Lower leg skin (tissue), 4 donors: ENCODE measurements around the gene ZNF273. TPM values are rescaled to one million over a fixed set of nuclear protein-coding genes. Genes with fewer than 3 reads are reported as not detected.

Experiments used
- DNase-seq, 2 donors: peaks; one replicate each; pipeline ENCODE4 v3.0.0-alpha.2; 2019; ENCODE audit warnings: low spot score in 2 of 2
- H3K4me3 ChIP-seq: fragments of 200-600 bp; sonication (generic); 2 replicates; pipeline ENCODE4 v1.5.1; 2017; ENCODE audit warnings: mild to moderate bottlenecking, low read depth; ENCODE audit not compliant: poor library complexity, severe bottlenecking
- POLR2A ChIP-seq, 2 donors: fragments of 450-650 bp; IDR thresholded peaks; one replicate each; pipeline ENCODE4 v1.6.1; 2016 to 2017; ENCODE audit warnings: antibody characterized with exemption in 2 of 2, mild to moderate bottlenecking in 1 of 2, moderate library complexity in 1 of 2
- whole genome bisulfite sequencing, 2 donors: methylation state at CpG; one replicate each; pipeline ENCODE4 v1.1.5; 2018; 5-methylcytosine and 5-hydroxymethylcytosine counted together
- intact Hi-C: fragments of 100-400 bp; cut with DNase I; formaldehyde crosslinking; loops from one replicate; pipeline ENCODE4 v1.15.0; 2023; ENCODE audit warnings: low total_unique reads
- total RNA-seq, 4 donors: library from RNA; depleted of rRNA; stranded (reverse); fragments of >200 nt; gene quantifications; one replicate each; pipeline ENCODE4 v1.1.0, GENCODE V29; 2016
- TF ChIP-seq, protein P1 (sequence below), 3 donors: fragments of 450-650 bp; IDR thresholded peaks; one replicate each; pipeline ENCODE4 v1.5.1; 2016; ENCODE audit warnings: antibody characterized with exemption in 3 of 3, mild to moderate bottlenecking in 3 of 3, moderate library complexity in 2 of 3

The ZNF273 gene
- total RNA-seq, 4 donors from 2014 or later, result 61.3 to 224 (median 66.3) TPM

DNA sequence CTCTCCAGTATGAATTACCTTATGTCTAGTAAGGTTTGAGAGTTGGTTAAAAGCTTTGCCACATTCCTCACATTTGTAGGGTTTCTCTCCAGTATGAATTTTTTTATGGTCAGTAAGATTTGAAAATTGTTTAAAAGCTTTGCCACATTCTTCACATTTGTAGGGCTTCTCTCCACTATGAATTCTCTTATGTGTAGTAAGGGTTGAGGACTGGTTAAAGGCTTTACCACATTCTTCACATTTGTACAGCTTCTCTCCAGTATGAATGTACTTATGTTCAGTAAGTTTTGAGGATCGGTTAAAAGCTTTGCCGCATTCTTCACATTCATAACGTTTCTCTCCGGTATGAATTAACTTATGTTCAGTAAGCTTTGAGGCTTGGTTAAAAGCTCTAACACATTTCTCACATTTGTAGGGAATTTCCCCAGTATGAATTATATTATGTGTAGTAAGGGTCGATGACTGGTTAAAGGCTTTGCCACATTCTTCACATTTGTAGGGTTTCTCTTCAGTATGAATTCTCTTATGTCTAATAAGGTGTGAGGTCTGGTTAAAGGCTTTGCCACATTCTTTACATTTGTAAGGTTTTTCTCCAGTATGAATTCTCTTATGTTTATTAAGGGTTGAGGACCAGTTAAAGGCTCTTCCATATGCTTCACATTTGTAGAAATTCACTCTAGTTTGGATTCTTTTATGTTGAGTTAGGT is 75.6 kb downstream of the ZNF273 start:
- H3K4me3 ChIP-seq, result no peak overlapping the region
- no peak for DNase-seq
- WGBS, 2 donors, result 96 to 97% methylated on average over 5 of the region's 5 CpGs
- TF ChIP-seq POLR2A (IDR thresholded peaks at IDR 0.05), result no peak
- TF ChIP-seq, protein P1, sequence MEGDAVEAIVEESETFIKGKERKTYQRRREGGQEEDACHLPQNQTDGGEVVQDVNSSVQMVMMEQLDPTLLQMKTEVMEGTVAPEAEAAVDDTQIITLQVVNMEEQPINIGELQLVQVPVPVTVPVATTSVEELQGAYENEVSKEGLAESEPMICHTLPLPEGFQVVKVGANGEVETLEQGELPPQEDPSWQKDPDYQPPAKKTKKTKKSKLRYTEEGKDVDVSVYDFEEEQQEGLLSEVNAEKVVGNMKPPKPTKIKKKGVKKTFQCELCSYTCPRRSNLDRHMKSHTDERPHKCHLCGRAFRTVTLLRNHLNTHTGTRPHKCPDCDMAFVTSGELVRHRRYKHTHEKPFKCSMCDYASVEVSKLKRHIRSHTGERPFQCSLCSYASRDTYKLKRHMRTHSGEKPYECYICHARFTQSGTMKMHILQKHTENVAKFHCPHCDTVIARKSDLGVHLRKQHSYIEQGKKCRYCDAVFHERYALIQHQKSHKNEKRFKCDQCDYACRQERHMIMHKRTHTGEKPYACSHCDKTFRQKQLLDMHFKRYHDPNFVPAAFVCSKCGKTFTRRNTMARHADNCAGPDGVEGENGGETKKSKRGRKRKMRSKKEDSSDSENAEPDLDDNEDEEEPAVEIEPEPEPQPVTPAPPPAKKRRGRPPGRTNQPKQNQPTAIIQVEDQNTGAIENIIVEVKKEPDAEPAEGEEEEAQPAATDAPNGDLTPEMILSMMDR (IDR thresholded peaks at IDR 0.05), result no peak
- intact Hi-C loops, result no loop called here

Other genes starting within 250 kb of the ZNF273 start
- gene ZNF107, start 237.1 kb upstream of the ZNF273 start, total RNA-seq, result 10 to 100 TPM in 3 of 4 donors, 1 to 10 TPM in 1; 9.6 to 15.8 (median 12.4) TPM
- 10 to 100 TPM; 21.8 to 36.0 (median 25.2) TPM for gene ZNF138, start 108.8 kb upstream of the ZNF273 start, total RNA-seq
- 10 to 100 TPM in 1 of 4 donors, 1 to 10 TPM in 3; 3.9 to 12.0 (median 7.2) TPM for gene ZNF117, start 87.8 kb downstream of the ZNF273 start, total RNA-seq
- 10 to 100 TPM; 11.0 to 34.1 (median 25.1) TPM for gene ERV3-1, start 103.4 kb downstream of the ZNF273 start, total RNA-seq